GM21717 (cell line): ENCODE results near the gene ANKRD60.

Experiments
- ATAC-seq: cut with Tn5 transposase; IDR thresholded peaks from one replicate; pipeline ENCODE4 v1.9.1; 2021; ENCODE audit warnings: mild to moderate bottlenecking, moderate library complexity; ENCODE audit not compliant: unreplicated experiment

Gene ANKRD60, protein sequence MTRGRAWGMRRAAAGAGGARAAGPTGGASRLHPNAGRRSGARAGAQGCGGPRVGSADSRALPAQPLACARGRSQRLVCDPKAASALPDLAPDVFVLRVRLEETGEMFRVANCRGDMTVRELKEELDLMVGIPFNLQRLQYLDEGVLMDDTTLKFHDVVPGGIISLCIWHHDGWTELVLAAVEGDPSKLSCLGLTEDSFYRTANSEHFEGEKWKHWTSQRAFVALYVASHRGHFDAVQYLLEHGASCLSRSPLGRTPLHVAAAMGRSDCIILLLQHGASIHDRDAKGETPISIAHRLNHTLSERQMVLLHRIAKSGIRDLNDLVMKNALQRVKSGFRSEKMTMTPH

DNA sequence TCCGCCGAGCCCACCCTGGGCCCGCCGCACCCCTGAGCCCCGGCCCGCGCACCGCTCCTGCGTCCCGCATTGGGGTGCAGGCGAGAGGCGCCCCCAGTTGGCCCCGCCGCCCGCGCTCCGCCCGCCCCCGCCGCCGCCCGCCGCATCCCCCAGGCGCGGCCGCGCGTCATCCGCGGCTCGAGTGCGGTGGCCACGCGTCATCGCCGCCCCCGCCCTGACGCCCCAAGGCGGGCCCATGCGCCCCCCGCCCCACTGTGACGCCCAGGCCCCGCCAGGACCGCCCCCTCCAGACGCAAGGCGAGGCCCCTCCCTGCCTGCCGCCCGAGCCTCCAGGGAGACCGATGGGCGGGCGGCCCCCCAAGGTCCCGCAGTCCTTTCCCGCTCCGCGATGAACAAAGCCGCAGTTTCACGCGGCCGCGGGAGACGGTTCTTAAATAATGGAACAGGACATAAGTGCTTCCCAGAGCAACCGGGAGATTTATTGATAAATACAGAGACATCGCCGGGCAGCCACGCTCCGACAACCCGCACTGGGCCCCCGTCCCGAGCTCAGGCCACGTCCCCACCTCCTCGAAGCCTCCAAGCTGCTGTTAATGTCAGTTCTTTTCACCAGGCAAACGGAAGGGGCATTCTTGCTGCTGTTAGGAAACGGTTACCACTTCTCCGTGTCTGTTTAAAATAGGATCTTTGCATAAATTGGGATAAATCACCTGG is at the start of gene ANKRD60:
Gene ANKRD60 (minus strand): TSS at position 170 of the 714 bp plus-strand sequence. CDS start 0 bp downstream, at position 170.
- ATAC-seq: no peak

- no peak for ATAC-seq
Observed at GRCh38 chr20:58277578-58278472, 49.4 kb upstream of the ANKRD60 start.

DNA sequence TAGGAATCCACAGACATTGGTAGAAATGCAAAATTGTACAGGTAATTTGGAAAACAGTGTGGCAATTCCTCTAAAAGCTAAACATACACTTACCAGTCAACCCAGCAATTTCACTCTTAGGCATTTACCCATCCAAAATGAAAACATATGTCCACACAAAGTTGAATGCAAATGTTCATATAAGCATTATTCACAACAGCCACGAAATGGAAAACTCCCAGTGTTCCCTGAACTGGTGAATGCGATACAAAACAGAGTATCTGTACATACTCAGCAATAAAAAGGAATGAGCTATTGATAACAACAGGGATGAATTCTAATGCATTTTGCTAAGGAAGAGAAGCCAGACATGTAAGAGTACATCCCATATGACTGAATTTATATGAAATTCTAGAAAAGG is 48.7 kb upstream of the ANKRD60 start:
- ATAC-seq: no peak

GRCh38 chr20:58274384-58274783 is 45.9 kb upstream of the ANKRD60 start:
- no peak for ATAC-seq

GRCh38 chr20:58271606-58272351 is 43.3 kb upstream of the ANKRD60 start:
- no peak for ATAC-seq

GRCh38 chr20:58268936-58269619 is 40.6 kb upstream of the ANKRD60 start:
- ATAC-seq: no peak

DNA sequence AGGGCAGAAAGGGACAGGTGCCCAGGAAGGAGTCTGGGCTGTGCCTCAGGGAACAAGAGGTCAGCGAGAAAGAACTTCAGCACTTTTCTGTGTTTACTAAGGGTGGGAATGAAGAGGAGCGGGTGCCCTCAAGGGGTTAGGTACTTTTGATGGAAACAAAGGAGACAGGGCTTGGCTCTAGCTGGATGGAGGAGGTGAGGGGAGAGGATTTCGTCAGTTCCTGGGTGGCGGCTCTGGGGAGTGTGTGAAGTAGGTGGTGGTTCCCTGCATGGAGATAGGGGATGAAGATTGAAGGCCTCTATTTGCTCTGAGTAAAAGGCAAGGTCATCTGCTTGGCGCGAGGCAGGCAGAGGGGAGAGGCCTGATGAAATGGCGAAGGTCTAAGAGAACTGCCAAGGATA is 40.0 kb upstream of the ANKRD60 start:
- ATAC-seq: no peak

- no peak for ATAC-seq
Observed at GRCh38 chr20:58267389-58268215, 39.1 kb upstream of the ANKRD60 start.

DNA sequence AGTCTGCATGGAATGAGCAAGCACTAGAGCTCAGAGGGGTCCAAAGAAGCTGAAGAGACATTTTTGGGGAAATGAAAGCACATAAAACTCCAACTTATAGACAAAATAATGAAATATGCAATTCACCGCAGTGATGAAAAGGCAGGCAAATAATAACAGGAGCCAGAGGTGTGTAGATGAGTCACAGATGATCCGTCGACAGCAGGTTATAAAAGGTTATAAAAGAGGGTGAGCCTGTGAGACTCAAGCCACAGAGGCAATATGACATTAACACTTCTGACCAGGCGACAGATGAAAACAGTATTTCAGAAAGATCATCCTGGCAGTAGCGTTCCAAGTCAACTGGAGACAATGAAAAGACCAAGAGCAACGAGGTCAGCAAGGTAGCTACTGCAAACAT is 35.8 kb upstream of the ANKRD60 start:
- no peak for ATAC-seq

DNA sequence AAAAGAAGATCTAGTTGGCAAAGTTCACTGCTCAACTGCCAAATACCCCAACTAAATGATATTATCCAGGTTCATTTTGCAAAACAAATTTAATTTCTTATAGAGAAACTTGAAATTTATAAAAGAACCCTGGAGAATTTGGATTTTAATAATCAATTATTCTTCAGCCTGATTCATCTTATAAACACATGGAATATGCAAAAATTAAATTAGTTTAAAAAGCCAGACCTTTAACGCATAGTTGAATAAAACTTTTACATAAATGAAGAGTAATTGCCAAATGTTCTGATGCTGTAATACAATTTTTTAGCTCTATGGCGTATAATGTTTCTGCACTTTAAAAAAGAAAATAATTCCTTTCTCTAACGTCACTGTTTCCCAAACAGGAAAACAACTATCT is 33.2 kb upstream of the ANKRD60 start:
- ATAC-seq: no peak

DNA sequence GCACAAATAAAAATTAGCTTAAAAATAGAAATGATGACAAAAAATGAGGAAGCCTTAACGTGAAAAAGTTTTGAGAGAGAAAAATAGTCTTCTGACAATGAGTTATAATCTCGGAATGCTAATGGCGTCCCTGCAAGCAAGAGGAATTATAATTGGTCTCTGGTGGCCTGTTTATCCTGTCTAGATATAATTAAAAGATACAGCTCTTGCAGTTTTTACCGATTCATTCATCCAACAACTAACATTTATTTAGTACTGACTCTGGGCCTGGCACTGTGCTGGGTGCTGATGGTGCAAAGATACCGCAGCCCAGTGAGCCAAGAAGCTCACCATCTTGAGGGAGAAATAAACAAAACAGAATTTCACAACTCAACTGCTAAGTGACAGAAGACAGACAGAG is 31.6 kb upstream of the ANKRD60 start:
- ATAC-seq: no peak

DNA sequence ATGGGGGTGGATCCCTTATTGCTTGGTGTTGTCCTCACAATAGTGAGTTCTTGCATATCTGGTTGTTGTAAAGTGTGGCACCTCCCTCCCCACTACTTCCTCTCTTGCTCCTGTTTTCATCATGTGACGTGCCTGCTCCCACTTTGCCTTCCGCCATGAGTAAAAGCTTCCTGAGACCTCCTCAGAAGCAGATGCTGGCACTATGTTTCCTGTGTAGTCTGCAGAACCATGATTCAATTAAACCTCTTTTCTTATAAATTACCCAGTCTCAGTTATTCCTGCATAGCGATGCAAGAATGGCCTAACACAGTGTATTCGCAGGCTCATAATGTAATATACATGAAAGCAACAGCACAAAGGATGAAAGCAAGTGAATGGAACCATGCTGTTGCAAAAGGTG is 28.4 kb upstream of the ANKRD60 start:
- no peak for ATAC-seq

GRCh38 chr20:58256307-58256706 is 27.9 kb upstream of the ANKRD60 start:
- no peak for ATAC-seq

GRCh38 chr20:58254890-58255289 is 26.4 kb upstream of the ANKRD60 start:
- no peak for ATAC-seq

DNA sequence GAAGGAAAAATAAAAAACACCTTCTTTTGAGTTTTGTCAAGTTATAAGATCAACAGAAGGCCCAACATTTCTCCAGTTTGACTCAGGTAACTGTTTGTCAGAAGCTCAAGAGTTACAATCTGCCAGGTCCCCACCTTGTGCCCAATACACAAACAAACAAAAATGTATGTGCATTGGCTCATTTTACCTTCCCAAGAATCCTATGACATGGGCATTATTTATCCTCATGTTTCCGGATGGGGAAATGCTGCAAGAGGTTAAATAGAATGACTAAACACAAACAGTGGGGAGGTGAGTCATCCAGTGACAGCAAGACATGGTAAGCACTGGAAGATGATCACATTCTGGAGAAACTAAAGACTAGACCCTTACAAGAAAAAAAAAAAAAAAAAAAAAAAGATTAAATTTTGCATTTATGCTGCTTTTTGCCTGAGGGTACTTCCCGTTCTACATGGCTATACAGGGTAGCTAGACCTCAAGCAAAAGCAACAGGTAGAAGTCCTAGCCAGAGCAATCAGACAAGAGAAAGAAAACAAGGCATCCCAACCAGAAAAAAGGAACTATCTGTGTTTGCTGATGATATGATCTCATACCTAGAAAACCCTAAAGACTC is 23.6 kb upstream of the ANKRD60 start:
- no peak for ATAC-seq

- ATAC-seq: no peak
Observed at GRCh38 chr20:58251348-58251978, 23.0 kb upstream of the ANKRD60 start.

DNA sequence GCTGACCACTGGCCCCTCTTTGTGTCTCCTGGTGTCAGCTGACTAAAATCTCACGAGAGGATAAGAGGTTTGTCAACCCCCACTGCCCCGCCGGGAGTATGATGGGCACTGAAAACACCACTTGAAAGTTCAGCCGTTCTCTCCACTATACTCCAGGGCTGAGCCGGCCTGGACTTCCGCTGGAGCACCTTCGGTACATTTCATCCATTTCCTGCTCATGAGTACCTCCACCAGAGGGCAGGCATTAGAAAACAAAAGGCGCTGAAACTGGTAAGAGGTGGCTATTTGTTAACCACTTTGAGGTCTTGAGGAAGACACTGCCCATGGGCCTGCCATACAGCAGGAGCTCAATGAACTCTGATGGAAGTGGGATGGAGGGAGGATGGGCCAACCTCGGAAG is 17.9 kb upstream of the ANKRD60 start:
- no peak for ATAC-seq

- no peak for ATAC-seq
Observed at GRCh38 chr20:58245931-58246330, 17.5 kb upstream of the ANKRD60 start.
